NCI-H187 (cell line): Measurements from ENCODE around the gene CDH3.

Experiments used
- DNase-seq, 2 experiments: peaks; one replicate each; lab custom pipeline; 2025; lab: John Stamatoyannopoulos, UW

Gene CDH3

DNA sequence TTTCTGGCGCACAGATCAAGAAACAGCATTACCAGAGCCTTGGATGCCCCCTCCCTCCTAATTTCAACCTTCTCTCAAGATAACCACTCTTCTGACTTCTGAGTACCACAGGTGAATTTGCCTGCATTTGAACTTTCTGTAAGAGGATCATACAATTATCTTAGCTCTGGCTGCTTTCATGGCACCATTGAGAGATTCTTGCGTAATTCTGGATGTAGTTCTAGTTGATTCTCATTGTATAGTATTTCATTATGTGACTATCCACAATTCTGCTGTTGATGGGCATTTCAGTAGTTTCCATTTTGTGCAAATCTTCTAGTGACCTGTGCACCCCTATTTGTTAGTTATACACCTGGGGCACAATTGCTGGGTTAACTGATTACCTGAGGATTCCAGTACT, 7.5 kb downstream of the CDH3 start:
- no peak for DNase-seq

DNA sequence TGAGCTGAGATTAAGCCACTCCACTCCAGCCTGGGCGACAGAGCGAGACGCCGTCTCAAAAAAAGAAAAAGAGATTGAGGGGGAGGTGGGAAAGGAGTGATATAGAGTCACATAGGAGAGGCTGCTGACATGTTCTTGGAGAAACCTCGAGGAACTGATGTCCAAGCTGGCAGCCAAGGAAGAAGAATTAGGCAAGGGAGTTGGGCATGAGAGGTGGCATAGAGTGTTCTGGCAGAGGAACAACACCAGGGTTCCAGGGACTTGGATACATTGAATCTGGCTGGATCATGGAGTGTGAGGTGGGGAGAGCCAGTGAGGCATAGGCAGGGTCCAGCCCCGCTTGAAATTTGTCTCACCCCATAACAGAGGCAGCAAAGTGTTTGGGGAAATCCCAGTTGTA, 10.7 kb downstream of the CDH3 start:
- DNase-seq: no peak

DNA sequence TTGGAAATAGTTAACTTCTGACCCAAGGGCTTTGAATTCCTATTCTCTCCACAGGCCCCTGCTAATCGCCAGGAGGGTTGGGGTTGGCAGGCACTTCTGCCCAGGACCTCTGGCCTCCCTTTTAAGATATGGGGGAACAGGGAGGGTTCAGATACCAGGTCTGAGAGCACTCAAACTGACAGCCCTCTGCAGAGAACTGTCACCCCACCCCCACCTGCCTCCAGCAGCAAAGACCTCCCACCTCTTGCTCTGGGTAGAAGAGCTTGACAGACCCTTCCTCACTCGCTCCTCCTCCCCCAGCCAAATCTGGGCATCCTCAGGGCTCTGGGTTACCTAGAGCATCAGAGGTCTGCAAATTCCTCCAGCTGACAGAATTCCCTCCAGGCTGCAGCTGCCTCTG, 11.6 kb downstream of the CDH3 start:
- DNase-seq: no peak

GRCh38 chr16:68658341-68658973, 13.3 kb downstream of the CDH3 start:
- DNase-seq: no peak

DNA sequence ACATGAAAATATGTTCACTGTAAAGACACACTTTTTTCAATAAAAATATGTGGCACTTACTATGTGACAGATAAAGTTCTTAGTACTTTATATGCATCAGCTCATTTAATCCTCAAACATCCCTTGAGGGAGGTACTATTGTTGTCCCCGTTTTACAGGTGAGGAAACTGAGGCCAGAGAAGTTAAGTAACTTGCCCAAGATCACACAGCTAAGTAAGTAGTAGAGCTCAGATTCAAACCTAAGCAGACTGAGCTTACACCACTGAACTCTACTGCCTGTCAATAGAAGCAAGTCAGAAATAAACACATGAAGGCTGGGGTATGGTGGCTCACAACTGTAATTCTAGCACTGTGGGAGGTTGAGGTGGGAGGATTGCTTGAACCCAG, 13.9 kb downstream of the CDH3 start:
- DNase-seq: no peak

GRCh38 chr16:68659412-68660358, 14.6 kb downstream of the CDH3 start:
- no peak for DNase-seq

DNA sequence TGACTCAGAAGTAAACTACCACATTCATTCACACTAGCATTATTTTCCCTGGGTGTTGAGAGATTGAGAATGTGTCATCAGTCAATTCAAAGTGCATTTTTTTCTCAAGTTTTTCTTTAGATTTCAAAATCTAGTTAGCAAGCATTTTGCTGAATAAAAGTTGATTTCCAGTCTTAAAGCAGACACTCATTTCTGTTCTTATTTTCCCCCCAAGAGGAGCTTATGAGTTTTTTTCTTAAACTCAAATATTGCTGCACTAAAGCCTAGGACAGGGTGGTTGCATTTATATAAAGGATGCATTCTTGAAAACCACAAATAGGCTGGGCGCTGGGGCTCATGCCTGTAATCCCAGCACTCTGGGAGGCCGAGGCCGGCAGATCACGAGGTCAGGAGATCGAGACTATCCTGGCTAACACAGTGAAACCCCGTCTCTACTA, 15.3 kb downstream of the CDH3 start:
- DNase-seq: no peak

DNA sequence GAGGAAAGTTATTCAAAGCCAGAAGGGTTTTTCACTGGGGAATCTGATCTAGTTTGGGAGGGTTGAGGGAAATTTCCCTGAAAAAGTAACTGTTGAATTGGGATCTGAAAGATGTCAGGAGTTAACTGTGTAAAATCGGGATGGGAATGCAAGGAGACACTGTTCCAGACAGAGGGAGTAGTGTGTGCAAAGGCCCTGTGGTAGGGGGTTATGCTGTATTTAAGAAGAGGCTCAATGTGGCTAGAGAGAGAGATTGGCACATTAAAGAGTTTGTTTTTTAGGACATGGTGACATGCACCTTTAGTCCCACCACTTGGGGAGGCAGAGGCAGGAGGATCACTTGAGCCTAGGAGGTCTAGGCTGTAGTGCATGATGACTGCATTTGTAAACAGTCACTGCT, 16.9 kb downstream of the CDH3 start:
- DNase-seq: no peak

- DNase-seq: no peak
These were observed 19.2 kb downstream of the CDH3 start for GRCh38 chr16:68664297-68664696.

GRCh38 chr16:68665501-68665900, 20.4 kb downstream of the CDH3 start:
- no peak for DNase-seq

GRCh38 chr16:68668266-68668665, 23.2 kb downstream of the CDH3 start:
- DNase-seq: no peak

GRCh38 chr16:68676113-68676860, 31.2 kb downstream of the CDH3 start:
- DNase-seq: no peak

GRCh38 chr16:68681038-68681437, 35.9 kb downstream of the CDH3 start:
- no peak for DNase-seq

DNA sequence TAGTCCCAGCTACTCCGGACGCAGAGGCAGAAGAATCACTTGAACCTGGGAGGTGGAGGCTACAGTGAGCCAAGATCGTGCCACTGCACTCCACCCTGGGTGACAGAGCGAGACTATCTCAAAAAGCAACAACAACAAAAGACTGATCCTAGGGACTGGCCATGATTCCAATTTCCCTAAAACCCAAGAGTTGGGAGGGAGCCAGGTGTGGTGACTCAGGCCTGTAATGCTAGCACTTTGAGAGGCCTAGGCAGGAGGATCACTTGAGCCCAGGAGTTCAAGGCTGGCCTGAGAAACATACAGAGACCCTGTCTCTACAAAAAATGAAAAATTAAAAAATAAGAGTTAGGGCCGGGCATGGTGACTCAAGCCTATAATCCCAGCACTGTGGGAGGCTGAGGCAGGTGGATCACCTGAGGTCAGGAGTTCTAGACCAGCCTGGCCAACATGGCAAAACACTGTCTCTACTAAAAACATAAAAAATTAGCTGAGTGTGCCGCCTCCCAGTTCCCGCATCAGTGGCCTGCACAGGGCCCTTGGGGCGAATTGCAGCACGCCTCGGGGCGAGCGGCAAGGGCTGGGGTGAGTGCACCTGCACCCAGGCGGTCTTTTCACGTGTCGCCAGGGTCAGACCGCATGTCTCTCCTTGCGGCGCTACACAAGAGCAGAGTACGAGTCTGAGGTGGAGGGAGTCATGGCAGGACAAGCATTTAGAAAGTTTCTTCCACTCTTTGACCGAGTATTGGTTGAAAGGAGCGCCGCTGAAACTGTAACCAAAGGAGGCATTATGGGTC, 40.8 kb downstream of the CDH3 start:
- DNase-seq: no peak

GRCh38 chr16:68686905-68687304, 41.8 kb downstream of the CDH3 start:
- no peak for DNase-seq

GRCh38 chr16:68689921-68690320, 44.8 kb downstream of the CDH3 start:
- no peak for DNase-seq

- DNase-seq: no peak
These were observed 50.5 kb downstream of the CDH3 start for GRCh38 chr16:68695575-68695974.

- DNase-seq: no peak
These were observed 51.4 kb downstream of the CDH3 start for GRCh38 chr16:68696514-68696913.

DNA sequence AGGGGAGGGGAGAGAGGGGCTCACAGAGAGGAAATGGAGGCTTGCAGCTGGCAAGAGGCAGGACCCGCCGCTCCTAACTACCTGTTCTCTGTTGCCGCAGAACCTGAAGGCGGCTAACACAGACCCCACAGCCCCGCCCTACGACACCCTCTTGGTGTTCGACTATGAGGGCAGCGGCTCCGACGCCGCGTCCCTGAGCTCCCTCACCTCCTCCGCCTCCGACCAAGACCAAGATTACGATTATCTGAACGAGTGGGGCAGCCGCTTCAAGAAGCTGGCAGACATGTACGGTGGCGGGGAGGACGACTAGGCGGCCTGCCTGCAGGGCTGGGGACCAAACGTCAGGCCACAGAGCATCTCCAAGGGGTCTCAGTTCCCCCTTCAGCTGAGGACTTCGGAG, 53.0 kb downstream of the CDH3 start:
- DNase-seq: no peak

GRCh38 chr16:68700120-68700519, 55.0 kb downstream of the CDH3 start:
- DNase-seq: no peak

GRCh38 chr16:68700831-68701230, 55.7 kb downstream of the CDH3 start:
- DNase-seq: no peak
